ENCODE measurements around the gene MUC6. TPM values are rescaled to one million over a fixed set of nuclear protein-coding genes. Genes with fewer than 3 reads are reported as not detected.
"Not testable (repeated sequence)": the region's sequence is repeated elsewhere in the genome, so short reads cannot be mapped to it uniquely, and the experiment has no call there.

Gene MUC6
- total RNA-seq, 1 donor from 2014 or later: not detected

GRCh38 chr11:987671-988070, 48.8 kb downstream of the MUC6 start:
- intact Hi-C loops (cut with micrococcal nuclease): no loop called here

- intact Hi-C loops (cut with micrococcal nuclease): no loop called here
Measured at GRCh38 chr11:986952-987305, 49.6 kb downstream of the MUC6 start.

- intact Hi-C loops (cut with micrococcal nuclease): no loop called here
Measured at GRCh38 chr11:986270-986951, 50.1 kb downstream of the MUC6 start.

- intact Hi-C loops (cut with micrococcal nuclease): no loop called here
Measured at GRCh38 chr11:985848-986247, 50.7 kb downstream of the MUC6 start.

DNA sequence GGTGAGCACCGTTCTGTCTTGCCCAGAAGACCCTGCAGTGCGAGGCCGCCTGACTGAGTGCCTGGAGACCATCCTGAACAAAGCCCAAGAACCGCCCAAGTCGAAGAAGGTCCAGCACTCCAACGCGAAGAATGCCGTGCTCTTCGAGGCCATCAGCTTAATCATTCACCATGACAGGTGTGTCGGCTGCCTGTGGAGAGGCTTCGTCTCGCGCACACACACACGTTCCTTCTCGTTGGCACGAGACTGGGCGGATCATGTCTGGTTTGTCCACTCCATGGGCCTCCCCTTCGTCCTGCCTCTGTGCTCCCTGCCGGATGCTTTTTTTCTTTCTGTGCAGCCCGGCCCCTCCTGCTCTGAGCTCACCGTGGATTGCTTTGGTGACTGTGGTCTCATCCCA, 51.1 kb downstream of the MUC6 start:
- intact Hi-C loops (cut with micrococcal nuclease): no loop called here

DNA sequence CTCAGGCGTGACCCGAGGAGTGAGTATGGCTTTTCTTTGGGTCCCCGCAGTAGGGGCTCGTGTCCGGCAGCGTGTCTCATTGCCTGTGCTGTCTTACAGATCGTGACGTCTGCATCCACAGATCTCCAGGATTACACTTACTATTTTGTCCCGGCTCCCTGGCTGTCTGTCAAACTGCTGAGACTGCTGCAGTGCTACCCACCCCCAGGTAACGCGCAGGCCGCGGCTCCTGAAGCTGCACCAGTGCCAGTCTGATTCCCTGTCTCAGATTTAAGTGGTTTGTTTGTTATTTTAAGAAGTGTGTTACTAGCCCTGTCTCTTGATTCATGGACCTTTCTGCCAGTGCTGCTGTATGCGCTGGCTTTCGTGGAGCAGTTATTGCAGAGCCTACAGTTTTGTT, 52.0 kb downstream of the MUC6 start:
- intact Hi-C loops (cut with micrococcal nuclease): no loop called here

- intact Hi-C loops (cut with micrococcal nuclease): no loop called here
Measured at GRCh38 chr11:981764-982163, 54.8 kb downstream of the MUC6 start.

DNA sequence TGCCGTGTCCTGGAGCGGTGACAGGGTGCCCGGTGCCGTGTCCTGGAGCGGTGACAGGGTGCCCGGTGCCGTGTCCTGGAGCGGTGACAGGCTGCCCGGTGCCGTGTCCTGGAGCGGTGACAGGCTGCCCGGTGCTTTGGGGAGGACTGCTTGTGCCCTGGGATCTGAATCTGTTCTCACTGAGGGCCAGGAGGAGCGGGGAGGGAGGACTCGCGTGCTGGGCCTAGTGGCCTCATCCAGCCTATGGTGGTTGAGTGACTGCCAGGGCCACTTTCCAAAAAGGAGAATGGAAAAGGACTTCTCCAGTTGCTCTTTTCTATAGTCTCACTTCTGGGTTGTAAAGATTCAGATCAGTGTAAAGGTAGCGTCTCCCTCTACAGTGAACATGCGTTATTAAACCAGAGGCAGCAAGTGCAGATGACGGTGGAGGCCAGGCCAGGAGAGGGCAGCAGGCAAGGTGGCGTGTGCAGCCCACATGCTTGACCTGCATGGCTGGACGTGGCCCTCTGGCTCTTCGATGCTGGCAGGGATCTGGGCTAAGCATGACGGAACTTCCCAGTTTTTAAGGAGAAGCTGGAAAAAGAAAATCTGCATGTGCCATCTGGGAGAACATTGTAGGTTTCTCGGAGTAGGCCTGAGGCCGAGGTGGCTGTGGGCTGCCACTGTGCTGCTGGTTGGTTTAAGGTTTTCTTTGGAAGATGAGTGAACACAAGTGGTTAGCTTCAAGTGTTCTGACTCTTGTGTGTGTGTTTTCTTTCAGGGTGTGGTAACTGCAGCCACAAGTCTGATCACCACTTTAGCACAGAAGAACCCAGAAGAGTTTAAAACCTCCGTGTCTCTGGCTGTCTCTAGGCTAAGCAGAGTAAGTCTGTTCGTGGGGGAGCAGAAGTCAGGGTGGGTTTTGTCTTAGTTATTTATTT, 55.8 kb downstream of the MUC6 start:
- intact Hi-C loops (cut with micrococcal nuclease): no loop called here

GRCh38 chr11:978781-979180, 57.7 kb downstream of the MUC6 start:
- intact Hi-C loops (cut with micrococcal nuclease): no loop called here

GRCh38 chr11:977830-978720, 58.4 kb downstream of the MUC6 start:
- intact Hi-C loops (cut with micrococcal nuclease): no loop called here

- intact Hi-C loops (cut with micrococcal nuclease): no loop called here
Measured at GRCh38 chr11:976431-977160, 59.9 kb downstream of the MUC6 start.

- intact Hi-C loops (cut with micrococcal nuclease): no loop called here
Measured at GRCh38 chr11:975827-976226, 60.7 kb downstream of the MUC6 start.

GRCh38 chr11:975376-975775, 61.1 kb downstream of the MUC6 start:
- intact Hi-C loops (cut with micrococcal nuclease): not testable (repeated sequence)

DNA sequence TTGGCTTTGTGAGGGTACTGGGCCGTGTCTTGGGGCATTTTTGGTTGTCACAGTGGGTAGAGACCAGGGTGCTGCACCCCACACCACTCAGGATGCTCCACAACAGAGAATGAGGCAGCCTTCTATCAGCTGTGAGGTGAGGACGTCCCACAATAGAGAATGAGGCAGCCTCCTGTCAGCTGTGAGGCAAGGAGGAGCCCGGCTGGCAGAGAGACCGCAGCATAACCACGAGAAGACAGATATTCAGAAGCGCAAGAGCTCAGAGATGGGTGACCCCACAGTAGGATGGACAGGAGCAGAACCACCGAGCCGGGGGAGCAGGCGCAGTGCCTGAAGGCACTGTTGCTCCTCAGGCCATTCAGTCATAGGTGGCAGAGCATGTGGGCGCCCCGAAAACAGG, 63.3 kb downstream of the MUC6 start:
- intact Hi-C loops (cut with micrococcal nuclease): no loop called here

GRCh38 chr11:972523-973211, 63.9 kb downstream of the MUC6 start:
- intact Hi-C loops (cut with micrococcal nuclease): no loop called here

- intact Hi-C loops (cut with micrococcal nuclease): no loop called here
Measured at GRCh38 chr11:971731-972365, 64.7 kb downstream of the MUC6 start.

- intact Hi-C loops (cut with micrococcal nuclease): no loop called here
Measured at GRCh38 chr11:971092-971690, 65.3 kb downstream of the MUC6 start.

GRCh38 chr11:970319-970871, 66.1 kb downstream of the MUC6 start:
- intact Hi-C loops (cut with micrococcal nuclease): no loop called here

GRCh38 chr11:969651-970205, 66.8 kb downstream of the MUC6 start:
- intact Hi-C loops (cut with micrococcal nuclease): loop anchor here (5.0 kb wide), 1 partner anchor 42 kb away; the partner anchor contains the start of gene AP2A2
